ENCODE data around the gene DEF6.
"Not testable (repeated sequence)": the region's sequence is repeated elsewhere in the genome, so short reads cannot be mapped to it uniquely, and the experiment has no call there.

DEF6 gene

DNA sequence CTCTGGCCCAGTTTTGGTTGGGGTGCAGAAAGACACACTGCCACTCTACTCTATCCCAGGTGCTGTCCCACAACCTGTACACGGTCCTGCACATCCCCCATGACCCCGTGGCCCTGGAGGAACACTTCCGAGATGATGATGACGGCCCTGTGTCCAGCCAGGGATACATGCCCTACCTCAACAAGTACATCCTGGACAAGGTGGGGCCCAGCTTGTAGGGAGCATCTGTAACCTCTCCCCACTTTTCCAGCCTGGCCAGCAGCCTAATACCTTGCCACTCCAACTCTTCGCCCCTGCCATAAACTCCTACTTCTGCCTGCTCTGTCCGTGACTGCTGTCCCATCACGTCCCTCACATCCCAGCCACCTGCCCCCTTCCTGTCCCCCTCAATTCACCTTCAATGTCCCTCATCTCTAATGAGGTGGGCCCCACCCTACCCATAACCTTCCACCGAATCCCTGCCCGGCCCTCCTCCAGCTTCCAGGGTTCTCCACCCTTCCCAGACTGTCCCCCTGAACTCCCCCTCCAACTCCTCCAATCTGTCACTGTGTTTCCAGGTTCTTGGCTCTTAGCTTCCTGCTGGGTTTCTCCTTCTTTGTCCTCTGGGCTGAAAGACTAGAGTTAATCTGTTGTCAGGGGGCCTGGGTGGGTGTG, 12.1 kb downstream of the DEF6 start:
- DNase-seq (ENCODE audit: extremely low read depth in 1 of 2, low read depth in 1 of 2) = no peak

DNA sequence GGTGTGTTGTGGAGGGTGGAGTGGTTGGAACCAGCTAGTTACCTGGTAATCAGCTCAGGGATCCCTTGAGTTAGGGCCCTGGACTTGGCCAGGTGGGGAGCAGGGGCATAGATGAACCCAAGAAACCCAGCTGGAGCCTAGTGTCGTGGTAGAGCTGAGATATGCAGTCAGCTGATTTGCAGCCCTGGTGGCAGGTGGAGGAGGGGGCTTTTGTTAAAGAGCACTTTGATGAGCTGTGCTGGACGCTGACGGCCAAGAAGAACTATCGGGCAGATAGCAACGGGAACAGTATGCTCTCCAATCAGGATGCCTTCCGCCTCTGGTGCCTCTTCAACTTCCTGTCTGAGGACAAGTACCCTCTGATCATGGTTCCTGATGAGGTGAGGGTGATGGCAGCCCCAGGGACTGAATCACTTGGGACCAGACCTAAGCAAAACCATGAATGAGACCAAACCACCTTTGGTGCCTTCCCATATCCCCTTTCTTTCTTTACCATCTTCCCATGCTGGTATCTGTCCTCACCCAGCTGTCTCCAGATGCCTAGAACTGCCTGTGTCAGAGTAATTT, 12.7 kb downstream of the DEF6 start:
- DNase-seq (ENCODE audit: extremely low read depth in 1 of 2, low read depth in 1 of 2) = no peak

DNA sequence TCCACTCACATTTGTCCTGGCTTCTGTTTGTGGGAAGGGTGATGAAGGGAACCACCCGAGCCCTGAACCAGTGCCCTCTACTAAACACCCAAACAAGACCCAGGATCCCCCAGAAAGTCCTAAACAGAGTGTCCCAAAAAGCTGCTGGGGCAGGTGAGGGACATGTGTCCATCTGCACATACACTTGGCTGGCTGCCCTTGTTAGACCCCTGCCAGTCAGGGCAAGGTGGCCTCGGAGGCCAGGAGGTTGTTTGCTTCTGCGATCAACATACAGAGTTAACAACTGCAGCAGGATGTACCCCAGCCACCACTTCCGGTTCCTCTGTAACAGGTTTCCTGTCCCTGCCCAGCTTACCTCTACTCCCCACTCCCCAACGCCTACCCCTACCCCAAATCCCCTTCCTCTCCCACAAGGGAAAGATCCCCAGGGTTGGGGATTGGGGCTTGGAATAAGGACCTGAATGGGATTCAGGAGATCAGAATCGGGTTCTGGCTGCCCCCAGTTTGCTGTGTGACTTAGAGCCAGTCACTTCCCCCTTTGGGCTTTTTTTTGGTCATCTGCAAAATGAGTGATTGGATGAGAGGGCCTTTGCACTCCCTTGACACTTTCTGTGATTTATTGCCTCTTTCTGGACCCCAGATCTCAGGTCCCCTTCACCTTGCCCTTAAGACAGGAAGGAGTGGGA, 13.9 kb downstream of the DEF6 start:
- no peak for DNase-seq (ENCODE audit: extremely low read depth in 1 of 2, low read depth in 1 of 2)

DNA sequence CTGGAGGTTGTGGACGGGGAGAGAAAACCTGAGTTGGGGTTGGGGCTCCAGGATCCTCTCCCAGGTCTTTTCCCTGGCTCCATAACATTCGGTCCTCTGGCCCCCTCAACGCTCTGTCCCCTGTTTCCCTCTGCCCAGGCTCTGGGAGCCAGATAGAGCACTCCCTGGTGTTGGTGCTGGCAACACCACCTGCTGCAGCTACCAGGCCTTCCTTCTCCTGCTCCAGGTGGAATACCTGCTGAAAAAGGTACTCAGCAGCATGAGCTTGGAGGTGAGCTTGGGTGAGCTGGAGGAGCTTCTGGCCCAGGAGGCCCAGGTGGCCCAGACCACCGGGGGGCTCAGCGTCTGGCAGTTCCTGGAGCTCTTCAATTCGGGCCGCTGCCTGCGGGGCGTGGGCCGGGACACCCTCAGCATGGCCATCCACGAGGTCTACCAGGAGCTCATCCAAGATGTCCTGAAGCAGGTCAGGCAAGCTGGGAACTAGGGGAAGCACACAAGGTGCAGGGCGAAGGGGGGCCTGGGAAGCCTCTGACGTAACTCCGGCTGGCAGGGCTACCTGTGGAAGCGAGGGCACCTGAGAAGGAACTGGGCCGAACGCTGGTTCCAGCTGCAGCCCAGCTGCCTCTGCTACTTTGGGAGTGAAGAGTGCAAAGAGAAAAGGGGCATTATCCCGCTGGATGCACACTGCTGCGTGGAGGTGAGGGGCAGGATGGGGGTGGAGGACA, 14.6 kb downstream of the DEF6 start:
- no peak for DNase-seq (ENCODE audit: extremely low read depth in 1 of 2, low read depth in 1 of 2)

DNA sequence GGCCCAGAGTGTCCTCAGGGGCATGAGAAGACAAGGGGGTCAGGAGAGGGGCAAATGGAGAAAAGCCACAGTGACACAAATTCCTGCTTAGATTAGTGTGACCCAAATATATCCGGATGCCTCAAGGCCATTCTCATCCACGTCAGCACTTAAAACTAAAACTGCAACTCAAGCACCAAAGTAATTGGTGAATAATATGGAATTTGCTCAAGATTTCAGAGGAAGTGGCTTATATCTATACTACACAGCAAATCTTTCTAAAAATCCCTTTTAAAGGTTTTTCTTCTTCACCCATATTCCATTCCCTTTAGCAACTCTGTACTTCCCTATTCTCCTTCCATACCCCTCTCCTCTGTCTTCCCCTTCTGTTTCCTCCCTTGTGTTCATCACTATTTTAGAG, 15.2 kb downstream of the DEF6 start:
- no peak for DNase-seq (ENCODE audit: extremely low read depth in 1 of 2, low read depth in 1 of 2)

DNA sequence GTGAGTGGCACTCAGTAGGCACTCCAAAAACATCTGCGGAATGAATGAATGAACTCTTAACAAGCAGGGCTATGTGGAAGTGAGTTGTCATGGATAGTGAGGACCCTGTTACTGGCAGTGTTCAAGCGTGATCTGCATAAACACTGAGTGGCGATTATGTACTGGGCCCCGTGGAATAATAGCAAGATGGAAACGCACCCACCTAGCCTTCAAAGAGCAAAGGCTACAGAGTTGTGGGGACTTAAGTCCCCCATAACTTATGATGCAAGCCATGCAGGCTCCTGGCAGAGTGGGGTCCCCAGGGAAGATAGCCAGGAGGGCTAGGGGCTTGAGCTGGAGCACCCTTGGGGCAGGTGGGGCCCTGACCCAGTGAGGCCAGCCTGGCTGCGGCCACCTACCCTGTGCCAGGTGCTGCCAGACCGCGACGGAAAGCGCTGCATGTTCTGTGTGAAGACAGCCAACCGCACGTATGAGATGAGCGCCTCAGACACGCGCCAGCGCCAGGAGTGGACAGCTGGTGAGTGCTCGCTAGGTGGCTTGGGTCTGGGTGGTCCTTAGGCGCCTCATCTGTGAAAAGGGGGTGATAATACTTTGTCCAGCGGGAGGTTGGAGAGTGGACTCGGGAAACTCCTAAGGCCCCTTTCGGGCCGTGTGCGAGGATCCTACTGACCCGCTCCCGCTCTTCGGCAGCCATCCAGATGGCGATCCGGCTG, 20.0 kb downstream of the DEF6 start:
- no peak for DNase-seq (ENCODE audit: extremely low read depth in 1 of 2, low read depth in 1 of 2)

DNA sequence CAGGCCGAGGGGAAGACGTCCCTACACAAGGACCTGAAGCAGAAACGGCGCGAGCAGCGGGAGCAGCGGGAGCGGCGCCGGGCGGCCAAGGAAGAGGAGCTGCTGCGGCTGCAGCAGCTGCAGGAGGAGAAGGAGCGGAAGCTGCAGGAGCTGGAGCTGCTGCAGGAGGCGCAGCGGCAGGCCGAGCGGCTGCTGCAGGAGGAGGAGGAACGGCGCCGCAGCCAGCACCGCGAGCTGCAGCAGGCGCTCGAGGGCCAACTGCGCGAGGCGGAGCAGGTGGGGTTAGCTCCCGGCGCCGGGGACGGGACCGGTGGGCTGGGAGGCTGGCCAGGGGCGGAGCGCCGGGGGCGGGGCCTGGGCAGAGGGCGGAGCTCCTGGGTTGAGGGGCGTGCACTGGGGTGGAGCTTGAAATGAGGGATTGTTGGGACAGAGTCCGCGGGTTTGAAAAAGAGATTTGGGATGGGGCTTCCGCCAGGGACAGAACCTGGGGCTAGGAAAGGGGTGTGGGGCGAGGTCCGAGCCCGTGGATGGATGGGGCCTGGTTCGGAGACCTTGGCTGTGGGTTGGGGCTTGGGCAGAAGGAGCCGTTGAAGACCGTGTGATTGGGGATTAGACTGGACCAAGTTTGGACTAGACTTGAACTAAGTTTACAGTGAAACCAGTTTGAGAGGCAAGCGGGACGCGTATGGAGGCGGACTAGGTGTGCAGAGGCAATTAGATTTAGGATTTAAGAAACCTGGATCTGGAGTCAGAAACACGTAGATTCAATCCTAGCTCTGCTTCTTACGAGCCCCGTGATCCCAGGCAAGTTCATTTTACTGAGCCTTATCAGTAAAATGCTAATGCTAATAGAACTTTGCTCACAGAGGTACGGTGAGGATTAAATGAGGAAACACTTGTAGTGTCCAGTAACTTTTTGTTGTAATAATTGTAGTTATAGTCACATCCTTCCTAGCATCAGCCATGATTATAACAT, 20.9 kb downstream of the DEF6 start:
- no peak for DNase-seq (ENCODE audit: extremely low read depth in 1 of 2, low read depth in 1 of 2)

DNA sequence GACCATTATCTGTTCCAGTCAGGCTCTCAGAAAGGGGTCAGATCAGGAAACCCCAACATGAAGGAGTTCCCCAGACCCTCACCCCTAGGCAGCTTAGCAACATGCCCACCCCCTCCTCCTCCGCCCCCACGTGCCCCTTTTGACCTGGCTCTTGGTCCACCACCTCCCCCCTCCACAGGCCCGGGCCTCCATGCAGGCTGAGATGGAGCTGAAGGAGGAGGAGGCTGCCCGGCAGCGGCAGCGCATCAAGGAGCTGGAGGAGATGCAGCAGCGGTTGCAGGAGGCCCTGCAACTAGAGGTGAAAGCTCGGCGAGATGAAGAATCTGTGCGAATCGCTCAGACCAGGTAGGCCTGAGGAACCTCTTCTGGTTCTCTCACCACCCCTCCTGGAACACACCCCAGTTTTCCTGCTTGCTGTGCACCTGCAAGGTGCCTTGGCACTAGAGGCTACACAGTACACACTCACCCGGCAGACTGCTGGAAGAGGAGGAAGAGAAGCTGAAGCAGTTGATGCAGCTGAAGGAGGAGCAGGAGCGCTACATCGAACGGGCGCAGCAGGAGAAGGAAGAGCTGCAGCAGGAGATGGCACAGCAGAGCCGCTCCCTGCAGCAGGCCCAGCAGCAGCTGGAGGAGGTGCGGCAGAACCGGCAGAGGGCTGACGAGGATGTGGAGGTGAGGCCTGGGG, 21.9 kb downstream of the DEF6 start:
- DNase-seq (ENCODE audit: extremely low read depth in 1 of 2, low read depth in 1 of 2) = no peak

DNA sequence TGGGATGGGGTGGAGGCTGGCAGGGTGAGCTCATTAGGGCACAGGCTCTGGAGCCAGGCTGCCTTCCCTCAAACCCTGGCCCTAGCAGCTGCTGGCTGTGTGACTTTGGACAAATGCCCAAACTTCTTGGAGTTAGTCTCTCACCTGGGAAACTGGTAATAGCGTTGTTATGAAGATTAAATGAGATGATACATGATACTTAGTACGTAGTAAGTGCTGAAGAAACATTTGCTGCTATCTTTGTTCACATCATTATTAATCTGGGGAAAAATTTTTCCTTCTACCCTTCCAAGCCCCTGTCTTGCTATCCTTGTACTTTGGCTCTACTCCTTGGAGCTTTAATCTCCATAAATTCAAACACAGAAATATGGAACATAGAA, 22.4 kb downstream of the DEF6 start:
- DNase-seq (ENCODE audit: extremely low read depth in 1 of 2, low read depth in 1 of 2) = no peak

DNA sequence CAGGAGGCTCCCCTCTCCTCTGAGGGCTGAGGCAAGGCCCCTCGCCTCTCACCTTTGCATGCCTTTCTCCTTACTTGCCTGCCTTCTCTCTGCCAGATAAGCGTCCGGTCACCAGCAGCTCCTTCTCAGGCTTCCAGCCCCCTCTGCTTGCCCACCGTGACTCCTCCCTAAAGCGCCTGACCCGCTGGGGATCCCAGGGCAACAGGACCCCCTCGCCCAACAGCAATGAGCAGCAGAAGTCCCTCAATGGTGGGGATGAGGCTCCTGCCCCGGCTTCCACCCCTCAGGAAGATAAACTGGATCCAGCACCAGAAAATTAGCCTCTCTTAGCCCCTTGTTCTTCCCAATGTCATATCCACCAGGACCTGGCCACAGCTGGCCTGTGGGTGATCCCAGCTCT, 23.5 kb downstream of the DEF6 start:
- DNase-seq (ENCODE audit: extremely low read depth in 1 of 2, low read depth in 1 of 2) = no peak

DNA sequence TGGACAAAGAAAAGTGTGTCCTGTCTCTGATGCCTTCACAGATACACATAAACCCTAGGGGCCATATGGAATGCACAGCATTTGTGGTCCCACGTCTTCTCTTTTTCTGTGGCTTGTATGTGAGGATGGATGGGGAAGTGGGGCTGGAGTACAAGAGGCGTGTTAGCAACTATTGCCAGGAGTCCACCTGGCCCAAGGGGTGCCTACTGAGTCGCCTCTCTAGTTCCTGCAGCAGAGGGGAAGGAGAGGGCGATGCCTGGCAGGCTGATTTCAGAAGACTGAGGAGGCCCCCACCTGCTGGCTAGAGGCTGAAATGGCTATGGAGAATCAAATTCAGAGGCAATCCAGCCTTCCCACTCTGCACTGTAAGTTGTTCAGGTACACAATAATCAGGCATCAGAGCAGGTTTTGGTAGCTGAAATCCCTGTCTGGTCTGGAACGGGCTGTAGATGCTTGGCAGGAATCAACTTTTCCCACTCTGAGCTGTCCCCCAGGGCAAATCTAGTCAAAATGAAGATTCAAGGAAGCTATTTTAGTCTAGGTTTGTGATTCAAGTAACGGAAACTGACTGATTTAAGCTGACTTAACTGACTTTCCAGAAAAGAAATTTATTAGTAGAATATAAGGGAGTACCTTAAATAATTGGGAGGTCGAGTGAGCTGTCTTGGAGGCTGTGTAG, 29.9 kb downstream of the DEF6 start:
- DNase-seq (ENCODE audit: extremely low read depth in 1 of 2, low read depth in 1 of 2) = peak in 1 of 2 donors; percentile 65

DNA sequence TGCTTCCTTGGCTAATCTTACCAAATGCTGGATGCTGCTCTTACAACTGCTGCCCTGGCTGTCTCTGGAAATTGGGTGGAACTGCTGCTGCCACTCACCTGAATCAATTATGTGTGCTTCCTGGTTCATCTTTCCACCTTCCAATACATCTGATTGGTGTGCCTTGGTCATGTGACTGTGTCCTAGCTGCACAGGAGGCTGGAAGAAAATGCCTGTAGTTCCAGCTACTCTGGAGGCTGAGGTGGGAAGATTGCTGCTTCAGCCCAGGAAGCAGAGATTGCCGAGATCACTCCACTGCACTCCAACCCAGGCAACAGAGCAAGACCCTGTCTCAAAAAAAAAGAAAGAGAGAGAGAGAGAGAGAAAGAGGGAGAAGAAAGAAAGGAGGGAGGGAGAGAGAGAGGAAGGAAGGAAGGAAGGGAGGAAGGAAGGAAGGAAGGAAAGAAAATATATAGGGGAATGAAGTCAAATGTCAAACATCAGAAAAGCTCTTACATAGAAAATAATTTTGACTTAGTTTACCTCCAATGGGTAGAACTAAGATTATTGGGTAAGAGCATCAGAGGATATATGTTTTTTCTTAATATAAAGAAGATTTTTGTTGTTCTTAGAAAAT, 30.6 kb downstream of the DEF6 start:
- DNase-seq (ENCODE audit: extremely low read depth in 1 of 2, low read depth in 1 of 2) = no peak

DNA sequence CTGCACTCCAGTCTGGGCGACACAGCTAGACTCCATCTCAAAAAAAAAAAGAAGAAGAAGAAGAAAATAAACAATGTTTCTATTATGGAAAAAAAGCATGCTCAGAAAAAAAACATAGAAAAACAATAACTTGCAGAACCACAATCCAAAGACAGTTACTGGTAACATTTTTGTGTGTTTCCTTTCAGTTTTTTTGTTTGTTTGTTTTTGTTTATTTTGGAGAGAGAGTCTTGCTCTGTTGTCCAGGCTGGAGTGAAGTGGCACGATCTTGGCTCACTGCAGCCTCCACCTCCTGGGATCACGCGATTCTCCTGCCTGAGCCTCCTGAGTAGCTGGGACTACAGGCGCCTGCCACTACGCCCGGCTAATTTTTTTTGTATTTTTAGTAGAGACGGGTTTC, 31.3 kb downstream of the DEF6 start:
- not testable (repeated sequence) for DNase-seq (ENCODE audit: extremely low read depth in 1 of 2, low read depth in 1 of 2)

DNA sequence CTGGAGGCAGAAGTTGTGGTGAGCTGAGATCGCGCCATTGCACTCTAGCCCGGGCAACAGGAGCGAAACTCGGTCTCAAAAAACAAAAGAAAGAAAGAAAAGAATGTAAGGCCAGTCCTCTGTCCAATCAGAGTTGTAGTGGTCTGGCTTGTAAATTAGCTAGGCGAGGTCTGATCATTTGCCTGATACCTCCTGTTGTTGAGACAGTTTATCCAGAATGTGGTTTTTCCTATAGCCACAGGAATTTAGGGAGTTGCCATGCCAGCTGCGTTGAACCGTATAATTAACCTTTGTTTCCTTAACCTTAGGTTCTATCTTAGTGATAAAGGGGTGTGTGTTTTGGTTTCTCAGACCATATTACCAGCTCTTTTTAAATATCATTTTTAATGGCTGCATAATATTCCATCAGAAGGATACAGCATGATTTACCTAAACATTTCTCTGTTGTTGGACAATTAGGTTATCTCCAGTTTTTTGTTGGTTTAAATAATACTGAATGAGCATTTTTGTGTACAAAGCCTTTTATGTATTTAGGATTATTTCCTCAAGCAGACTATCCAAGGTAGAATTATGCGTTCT, 33.0 kb downstream of the DEF6 start:
- no peak for DNase-seq (ENCODE audit: extremely low read depth in 1 of 2, low read depth in 1 of 2)

DNA sequence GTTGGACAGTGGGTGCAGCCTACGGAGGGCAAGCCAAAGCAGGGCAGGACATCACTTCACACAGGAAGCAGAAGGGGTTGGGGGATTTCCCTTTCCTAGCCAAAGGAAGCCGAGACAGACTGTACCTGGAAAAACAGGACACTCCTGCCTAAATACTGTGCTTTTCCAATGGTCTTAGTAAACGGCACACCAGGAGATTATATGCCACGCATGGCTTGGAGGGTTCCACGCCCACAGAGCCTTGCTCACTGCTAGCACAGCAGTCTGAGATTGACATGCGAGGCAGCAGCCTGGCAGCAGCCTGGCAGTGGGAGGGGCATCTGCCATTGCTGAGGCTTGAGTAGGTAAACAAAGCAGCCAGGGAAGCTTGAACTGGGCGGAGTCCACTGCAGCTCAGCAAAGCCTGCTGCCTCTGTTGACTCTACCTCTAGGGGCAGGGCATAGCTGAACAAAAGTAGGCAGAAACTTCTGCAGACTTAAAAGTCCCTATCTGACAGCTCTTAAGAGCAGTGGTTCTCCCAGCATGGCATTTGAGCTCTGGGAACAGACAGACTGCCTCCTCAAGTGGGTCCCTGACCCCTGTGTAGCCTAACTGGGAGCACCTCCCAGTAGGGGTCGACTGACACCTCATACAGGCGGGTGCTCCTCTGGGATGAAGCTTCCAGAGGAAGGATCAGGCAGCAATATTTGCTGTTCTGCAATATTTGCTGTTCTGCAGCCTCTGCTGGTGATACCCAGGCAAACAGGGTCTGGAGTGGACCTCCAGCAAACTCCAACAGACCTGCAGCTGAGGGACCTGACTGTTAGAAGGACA, 34.7 kb downstream of the DEF6 start:
- DNase-seq (ENCODE audit: extremely low read depth in 1 of 2, low read depth in 1 of 2) = peak in 1 of 2 donors; percentile 41

DNA sequence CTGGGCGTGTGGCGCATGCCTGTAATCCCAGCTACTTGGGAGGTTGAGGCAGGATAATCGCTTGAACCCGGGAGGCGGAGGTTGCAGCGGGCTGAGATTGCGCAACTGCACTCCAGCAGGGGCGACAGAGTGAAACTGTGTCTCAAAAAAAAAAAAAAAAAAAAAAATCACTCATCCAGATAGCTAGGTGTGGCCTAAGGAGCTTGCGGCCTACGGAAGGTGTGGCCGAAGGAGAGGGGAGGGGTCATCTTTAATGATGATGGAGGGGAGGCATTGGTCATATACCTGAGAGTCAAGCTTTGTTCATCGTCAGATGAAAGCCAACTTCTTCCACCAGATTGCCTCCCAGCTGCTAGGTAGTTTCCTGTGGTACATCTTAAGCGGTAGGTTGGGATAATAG, 43.9 kb downstream of the DEF6 start:
- no peak for DNase-seq (ENCODE audit: extremely low read depth in 1 of 2, low read depth in 1 of 2)
